ENCODE results near the gene NRP2.

DNA sequence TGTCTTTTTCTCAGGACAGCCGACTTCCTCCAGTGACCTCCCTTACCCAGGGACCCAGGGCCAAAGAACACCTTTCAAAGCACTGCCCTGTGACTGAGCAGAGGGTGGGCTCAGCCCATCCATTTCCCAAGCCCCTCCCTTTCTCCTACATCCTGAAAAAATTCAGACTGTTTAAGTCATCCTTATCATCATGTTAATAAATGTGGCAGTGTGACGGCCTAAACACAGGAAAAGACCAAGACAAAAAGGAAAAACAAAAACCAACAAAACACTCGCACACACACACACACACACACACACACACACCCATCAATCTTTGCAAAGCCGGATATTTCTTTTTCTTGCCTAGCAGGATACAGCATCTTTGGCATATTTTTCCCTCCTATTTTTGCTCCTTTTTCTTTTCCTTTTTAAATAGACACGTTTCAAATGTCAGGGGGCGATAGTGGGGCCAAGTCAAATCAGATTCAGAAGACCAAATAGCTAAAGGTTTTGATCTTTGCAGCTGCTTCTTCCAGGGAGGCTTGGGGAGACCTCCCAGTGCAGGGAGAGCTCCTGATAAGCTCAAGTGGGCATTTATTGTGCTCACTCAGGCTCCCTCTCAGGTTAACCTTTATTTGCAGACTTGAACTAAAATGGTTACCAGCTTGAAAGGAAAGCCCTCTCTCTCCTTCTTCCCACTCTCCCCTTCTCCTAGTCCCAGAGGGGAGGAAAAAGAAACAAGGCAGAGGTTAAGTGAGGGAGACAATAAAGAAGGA, 39.5 kb upstream of the NRP2 start:
- TF ChIP-seq POLR2AphosphoS5 (IDR thresholded peaks at IDR 0.05; ENCODE audit: low read depth, low read length) (no peak), POLR2A (IDR thresholded peaks at IDR 0.05; ENCODE audit: low read depth, low read length) (no peak), TAF1 (IDR thresholded peaks at IDR 0.05; ENCODE audit: borderline replicate concordance, low read depth, low read length) (no peak)
